HEK293T (cell line): Measurements from ENCODE around the gene FAM222A.

Experiments
- CTCF ChIA-PET: fragments of 350-600 bp; formaldehyde crosslinking; extraction: SDS; loops from one replicate; lab custom pipeline; 2021; ENCODE audit warnings: antibody characterized with exemption, inconsistent platforms; lab: Yijun Ruan, JAX
- POLR2A ChIA-PET: fragments of 350-600 bp; formaldehyde crosslinking; extraction: SDS; loops from one replicate; lab custom pipeline; 2020; ENCODE audit warnings: antibody characterized with exemption, inconsistent platforms; lab: Yijun Ruan, JAX
- DNase-seq: peaks from one replicate; pipeline ENCODE4 v3.0.0; 2012; ENCODE audit warnings: mixed read lengths; ENCODE audit errors: extremely low spot score
- ARNT ChIP-seq: fragments of 450-650 bp; IDR thresholded peaks from 2 replicates; pipeline ENCODE4 v1.6.1; 2017; ENCODE audit warnings: mild to moderate bottlenecking
- BHLHE40 ChIP-seq: fragments of 450-650 bp; IDR thresholded peaks from 2 replicates; pipeline ENCODE4 v1.6.1; 2016; ENCODE audit warnings: mild to moderate bottlenecking, moderate library complexity, borderline replicate concordance
- CTBP1 ChIP-seq: fragments of 450-650 bp; IDR thresholded peaks from 2 replicates; pipeline ENCODE4 v1.6.1; 2016; ENCODE audit warnings: borderline replicate concordance
- ELF4 ChIP-seq: fragments of 450-650 bp; IDR thresholded peaks from 2 replicates; pipeline ENCODE4 v1.6.1; 2017; ENCODE audit warnings: antibody characterized with exemption
- FOXA1 ChIP-seq: fragments of 450-650 bp; IDR thresholded peaks from 2 replicates; pipeline ENCODE4 v1.6.1; 2016; ENCODE audit warnings: mild to moderate bottlenecking
- FOXK2 ChIP-seq: fragments of 450-650 bp; IDR thresholded peaks from 2 replicates; pipeline ENCODE4 v1.6.1; 2016; ENCODE audit warnings: mild to moderate bottlenecking
- FOXM1 ChIP-seq: fragments of 450-650 bp; IDR thresholded peaks from 2 replicates; pipeline ENCODE4 v1.6.1; 2017; ENCODE audit warnings: mild to moderate bottlenecking, borderline replicate concordance
- HDGF ChIP-seq: fragments of 450-650 bp; IDR thresholded peaks from 2 replicates; pipeline ENCODE4 v1.6.1; 2017; ENCODE audit warnings: antibody characterized with exemption, borderline replicate concordance
- L3MBTL2 ChIP-seq: fragments of 450-650 bp; conservative IDR thresholded peaks from 2 replicates; pipeline ENCODE4 v1.6.1; 2016; ENCODE audit warnings: mild to moderate bottlenecking
- LEF1 ChIP-seq: fragments of 450-650 bp; IDR thresholded peaks from 2 replicates; pipeline ENCODE4 v1.6.1; 2017; ENCODE audit warnings: mild to moderate bottlenecking, borderline replicate concordance
- NFRKB ChIP-seq: fragments of 450-650 bp; IDR thresholded peaks from 2 replicates; pipeline ENCODE4 v1.6.1; 2016; ENCODE audit warnings: mild to moderate bottlenecking, moderate library complexity
- SP1 ChIP-seq: fragments of 450-650 bp; IDR thresholded peaks from 2 replicates; pipeline ENCODE4 v1.6.1; 2017
- SUZ12 ChIP-seq: fragments of 450-650 bp; IDR thresholded peaks from 2 replicates; pipeline ENCODE4 v1.6.1; 2016; ENCODE audit warnings: mild to moderate bottlenecking
- TARDBP ChIP-seq: fragments of 450-650 bp; IDR thresholded peaks from 2 replicates; pipeline ENCODE4 v1.6.1; 2016
- ZNF384 ChIP-seq: fragments of 450-650 bp; IDR thresholded peaks from 2 replicates; pipeline ENCODE4 v1.6.1; 2016
- TF ChIP-seq, protein P1 (sequence below): fragments of 450-650 bp; IDR thresholded peaks from 2 replicates; pipeline ENCODE4 v1.6.1; 2016

The FAM222A gene

DNA sequence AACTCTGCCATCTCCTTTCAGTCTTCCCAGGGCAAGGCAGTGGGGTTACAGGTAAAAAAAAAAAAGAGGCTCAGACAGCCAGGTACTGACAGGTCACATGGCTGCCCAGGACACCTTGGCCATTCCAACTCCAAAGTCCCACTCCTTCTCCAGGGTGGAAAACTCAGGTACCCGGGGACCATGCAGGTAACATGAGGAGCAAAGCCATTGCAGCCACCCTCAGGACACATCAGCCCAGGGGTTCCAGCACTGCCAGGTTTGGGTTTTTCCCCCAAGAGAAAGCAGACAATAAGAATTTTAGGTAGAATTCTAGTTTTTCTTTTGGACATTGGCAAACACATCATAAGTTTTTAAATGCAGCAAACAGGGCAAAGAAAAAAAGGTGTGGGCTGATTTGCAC is 15.3 kb downstream of the FAM222A start:
- DNase-seq, result no peak
- ChIA-PET POLR2A (no interaction called here), CTCF (interaction anchor here (0.7 kb wide), 1 partner anchor 161 kb away, joined by 7 read pairs; no protein-coding TSS in a partner anchor)
- TF ChIP-seq, protein P1, sequence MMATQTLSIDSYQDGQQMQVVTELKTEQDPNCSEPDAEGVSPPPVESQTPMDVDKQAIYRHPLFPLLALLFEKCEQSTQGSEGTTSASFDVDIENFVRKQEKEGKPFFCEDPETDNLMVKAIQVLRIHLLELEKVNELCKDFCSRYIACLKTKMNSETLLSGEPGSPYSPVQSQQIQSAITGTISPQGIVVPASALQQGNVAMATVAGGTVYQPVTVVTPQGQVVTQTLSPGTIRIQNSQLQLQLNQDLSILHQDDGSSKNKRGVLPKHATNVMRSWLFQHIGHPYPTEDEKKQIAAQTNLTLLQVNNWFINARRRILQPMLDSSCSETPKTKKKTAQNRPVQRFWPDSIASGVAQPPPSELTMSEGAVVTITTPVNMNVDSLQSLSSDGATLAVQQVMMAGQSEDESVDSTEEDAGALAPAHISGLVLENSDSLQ, result no peak
- TF ChIP-seq ARNT, result no peak

DNA sequence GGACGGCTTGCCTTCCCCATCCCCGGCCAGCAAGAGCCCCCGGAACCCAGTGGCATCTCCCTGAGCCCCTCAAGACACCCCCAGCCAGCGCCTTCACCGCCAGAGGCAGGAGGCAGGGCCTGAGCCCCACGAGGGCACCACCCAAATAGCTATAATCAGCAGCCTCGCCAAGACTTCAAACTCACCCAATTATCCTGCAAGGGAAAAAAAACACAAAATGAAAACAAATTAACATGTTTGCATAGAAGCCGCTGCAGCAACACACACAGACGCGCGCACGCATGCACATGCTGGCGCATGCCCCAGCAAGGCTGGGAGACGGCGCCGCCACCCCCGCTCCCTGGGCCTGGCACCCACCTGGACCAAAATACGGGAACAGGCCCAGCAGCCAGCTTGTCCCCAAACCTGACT is 15.8 kb downstream of the FAM222A start:
- ChIA-PET POLR2A (no interaction called here), CTCF (interaction anchor here (0.7 kb wide), 1 partner anchor 160 kb away, joined by 7 read pairs; no protein-coding TSS in a partner anchor)
- DNase-seq, result no peak
- TF ChIP-seq CTBP1, result no peak
- no peak for TF ChIP-seq HDGF
- no peak for TF ChIP-seq FOXM1
- no peak for TF ChIP-seq ZNF384
- no peak for TF ChIP-seq ARNT
- TF ChIP-seq SP1, result no peak
- TF ChIP-seq NFRKB, result no peak
- no peak for TF ChIP-seq FOXK2
- no peak for TF ChIP-seq BHLHE40
- TF ChIP-seq SUZ12, result no peak
- TF ChIP-seq, protein P1, result no peak
- TF ChIP-seq LEF1, result no peak
- TF ChIP-seq ELF4, result no peak
- no peak for TF ChIP-seq L3MBTL2
- no peak for TF ChIP-seq FOXA1

DNA sequence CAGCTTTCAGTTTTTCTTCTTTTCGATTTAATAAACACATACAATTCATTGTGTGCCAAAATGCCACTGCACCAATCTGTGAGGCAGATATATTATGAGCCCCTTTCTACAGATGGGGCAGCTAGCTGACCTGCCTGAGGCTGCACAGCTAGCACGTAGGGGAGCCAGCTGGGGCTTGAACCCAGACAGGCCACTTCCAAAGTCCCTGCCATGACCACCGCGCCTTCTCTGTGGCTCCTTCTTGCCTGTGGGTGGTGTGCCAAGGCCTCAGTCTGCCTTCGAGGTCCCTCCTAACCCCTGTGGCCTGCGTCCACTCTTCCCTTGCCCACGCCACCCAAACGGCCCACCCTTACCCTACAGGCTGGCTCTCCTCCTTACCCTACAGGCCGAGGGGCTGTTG is 16.2 kb downstream of the FAM222A start:
- no peak for TF ChIP-seq ARNT
- TF ChIP-seq LEF1, result no peak
- no peak for TF ChIP-seq ELF4
- TF ChIP-seq, protein P1, result no peak
- no peak for DNase-seq
- POLR2A ChIA-PET, result no interaction called here
- CTCF ChIA-PET, result interaction anchor here (0.7 kb wide), 1 partner anchor 160 kb away, joined by 7 read pairs; no protein-coding TSS in a partner anchor

DNA sequence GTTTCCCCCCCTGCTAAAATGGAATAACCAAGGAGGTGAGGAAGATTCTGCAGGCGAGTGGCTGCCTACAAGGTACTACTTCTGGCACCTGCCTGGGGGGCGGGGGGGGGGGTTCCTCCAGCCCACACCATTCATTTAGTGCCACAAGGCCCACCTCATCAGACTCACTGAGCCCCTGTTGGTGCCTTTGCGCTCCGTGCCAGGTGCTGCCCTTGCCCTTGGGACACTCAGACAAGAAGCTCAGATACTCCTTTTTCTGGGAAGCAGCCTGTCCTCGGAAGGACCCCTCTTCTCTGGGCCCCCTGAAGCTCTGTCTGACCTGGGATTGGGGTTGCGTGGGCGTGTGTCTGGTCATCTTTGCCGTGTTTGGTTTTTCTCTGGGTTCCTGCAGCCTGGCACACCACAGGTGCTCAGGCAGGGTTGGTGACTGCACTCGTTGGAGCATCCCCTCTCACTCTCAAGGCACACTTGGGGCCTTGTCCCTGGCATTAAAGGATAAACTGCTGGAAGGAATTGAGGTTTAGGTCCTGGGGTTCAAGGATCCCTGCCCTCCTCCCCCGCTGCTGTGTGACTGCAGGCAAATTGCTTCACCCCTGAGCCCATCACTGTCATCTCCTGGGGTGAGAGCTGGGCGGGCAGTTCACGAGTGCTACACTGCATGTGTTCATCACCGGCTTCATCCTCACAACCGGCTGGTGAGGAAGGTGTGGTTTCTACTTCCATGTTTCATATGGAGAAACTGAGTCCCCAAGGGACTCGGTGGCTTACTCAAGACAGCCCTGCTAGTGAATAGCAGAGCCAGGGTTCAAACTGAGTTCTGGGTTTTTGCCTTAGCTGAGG is 16.9 kb downstream of the FAM222A start:
- ChIA-PET POLR2A (no interaction called here), CTCF (interaction anchor here (0.8 kb wide), 1 partner anchor 9 kb away, joined by 5 read pairs; no protein-coding TSS in a partner anchor)
- TF ChIP-seq SP1 (no peak), TARDBP (no peak), L3MBTL2 (no peak), CTBP1 (no peak), NFRKB (no peak), HDGF (no peak), FOXM1 (no peak), LEF1 (no peak), BHLHE40 (no peak), FOXA1 (no peak), FOXK2 (no peak)
- TF ChIP-seq, protein P1, result no peak

DNA sequence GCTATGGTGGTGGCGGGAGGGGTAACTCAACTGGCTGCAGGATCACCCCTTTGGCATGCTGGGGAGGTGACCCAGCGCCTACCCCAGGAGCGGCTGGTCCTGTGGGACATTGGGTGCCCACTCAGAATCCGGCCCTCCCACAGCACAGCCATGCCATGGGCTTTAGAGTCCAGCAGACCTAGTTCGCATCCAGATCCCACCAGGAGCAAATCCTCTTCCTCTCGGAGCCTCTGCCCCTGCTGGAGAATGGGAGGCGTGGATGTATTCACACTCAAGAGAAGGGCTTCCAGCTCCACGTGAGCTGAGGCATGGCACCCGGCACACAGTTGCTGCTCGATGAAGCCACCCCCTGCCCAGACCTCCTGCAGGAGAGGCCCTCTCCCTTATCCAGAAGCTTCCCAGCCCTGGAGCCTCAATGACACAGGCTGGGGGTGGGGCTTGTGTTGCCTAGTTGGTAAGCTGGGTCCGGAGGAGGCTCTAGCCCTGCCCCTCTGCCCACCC is 17.7 kb downstream of the FAM222A start:
- POLR2A ChIA-PET, result no interaction called here

More for the DNA sequence above, 16.9 kb downstream of the FAM222A start:
- no peak for DNase-seq

DNA sequence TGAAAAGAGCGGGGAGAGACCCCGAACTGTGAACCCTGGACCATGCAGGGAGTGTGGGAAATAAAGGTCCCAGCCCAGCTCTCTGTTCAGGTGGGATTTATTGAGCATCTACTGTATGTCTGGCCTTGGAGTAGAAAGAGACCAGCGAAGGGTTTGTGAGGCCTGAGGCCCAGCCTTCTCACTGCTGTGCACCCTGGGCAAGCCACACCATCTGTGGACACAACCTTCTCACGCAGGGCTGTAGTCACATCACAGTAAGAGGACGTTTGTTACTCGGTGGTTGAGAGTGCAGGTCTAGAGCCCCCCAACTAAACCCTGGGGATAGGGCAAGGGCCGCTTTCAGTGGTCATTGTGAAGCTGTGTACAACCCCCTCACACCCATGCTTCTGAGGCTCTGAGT is 18.2 kb downstream of the FAM222A start:
- TF ChIP-seq, protein P1, result no peak
- no peak for TF ChIP-seq FOXA1
- no peak for TF ChIP-seq TARDBP
- TF ChIP-seq HDGF, result no peak
- TF ChIP-seq FOXK2, result no peak
- DNase-seq, result no peak
- ChIA-PET CTCF (no interaction called here), POLR2A (no interaction called here)

More for the DNA sequence above, 17.7 kb downstream of the FAM222A start:
- no peak for TF ChIP-seq CTBP1
- TF ChIP-seq SP1, result no peak
- TF ChIP-seq NFRKB, result no peak
- CTCF ChIA-PET, result interaction anchor here (0.8 kb wide), 1 partner anchor 9 kb away, joined by 5 read pairs; no protein-coding TSS in a partner anchor
- DNase-seq, result no peak
